Karpas-422 (cell line): ENCODE results near the gene KRTAP10-5. TPM values are rescaled to one million over a fixed set of nuclear protein-coding genes. Genes with fewer than 3 reads are reported as not detected.
"Not testable (repeated sequence)": the region's sequence is repeated elsewhere in the genome, so short reads cannot be mapped to it uniquely, and the experiment has no call there.

Experiments
- DNase-seq: peaks from one replicate; pipeline ENCODE4 v3.0.0-alpha.2; 2015
- H2AFZ ChIP-seq: fragments of 200-600 bp; sonication (generic); 2 replicates; pipeline ENCODE4 v1.6.1; 2014; ENCODE audit warnings: antibody characterized with exemption, low read length, mixed read lengths
- H3K27ac ChIP-seq: fragments of 200-600 bp; sonication (generic); 2 replicates; pipeline ENCODE4 v1.5.1; 2014; ENCODE audit warnings: mild to moderate bottlenecking, low read length, moderate library complexity
- H3K27me3 ChIP-seq: fragments of 200-600 bp; sonication (generic); 2 replicates; pipeline ENCODE4 v1.6.1; 2014; ENCODE audit warnings: low read length, mixed read lengths
- H3K36me3 ChIP-seq: fragments of 200-600 bp; sonication (generic); 2 replicates; pipeline ENCODE4 v1.6.1; 2014; ENCODE audit warnings: low read length, mixed read lengths; ENCODE audit not compliant: insufficient read depth
- H3K4me1 ChIP-seq: fragments of 200-600 bp; sonication (generic); 2 replicates; pipeline ENCODE4 v1.6.1; 2014; ENCODE audit warnings: mild to moderate bottlenecking, low read length, mixed read lengths
- H3K4me2 ChIP-seq: fragments of 200-600 bp; sonication (generic); 2 replicates; pipeline ENCODE4 v1.6.1; 2014; ENCODE audit warnings: low read length, low read depth, mild to moderate bottlenecking; ENCODE audit not compliant: poor library complexity, severe bottlenecking
- H3K4me3 ChIP-seq: fragments of 200-600 bp; sonication (generic); 2 replicates; pipeline ENCODE4 v1.5.1; 2014; ENCODE audit warnings: mild to moderate bottlenecking, antibody characterized with exemption, low read length, mixed read lengths
- H3K79me2 ChIP-seq: fragments of 200-600 bp; sonication (generic); 2 replicates; pipeline ENCODE4 v1.6.1; 2014; ENCODE audit warnings: mild to moderate bottlenecking, low read length, mixed read lengths
- H3K9ac ChIP-seq: fragments of 200-600 bp; sonication (generic); 2 replicates; pipeline ENCODE4 v1.6.0; 2014; ENCODE audit warnings: low read length
- H3K9me2 ChIP-seq: fragments of 200-600 bp; sonication (generic), shearing (Covaris generic); replicated peaks from 2 replicates; pipeline ENCODE4 v1.6.0; 2014; ENCODE audit warnings: mild to moderate bottlenecking, low read length, moderate library complexity; ENCODE audit not compliant: insufficient read depth
- H3K9me3 ChIP-seq: fragments of 300-700, 200-600 bp; sonication (generic); 2 replicates; pipeline ENCODE4 v1.6.1; 2014; ENCODE audit warnings: low read length, mixed read lengths
- H4K20me1 ChIP-seq: fragments of 200-600 bp; sonication (generic); 2 replicates; pipeline ENCODE4 v1.6.1; 2014; ENCODE audit warnings: mild to moderate bottlenecking, antibody characterized with exemption, low read length, low read depth; ENCODE audit not compliant: insufficient read depth
- total RNA-seq: library from RNA; depleted of rRNA; stranded (reverse); fragments of >200 nt; shearing (Covaris generic); gene quantifications from 2 replicates; pipeline ENCODE4 v1.2.3, GENCODE V29; 2014; ENCODE audit warnings: low replicate concordance; rRNA removed

KRTAP10-5 gene
- total RNA-seq = not detected in 2 replicates

GRCh38 chr21:44580231-44580821, at the start of gene KRTAP10-5:
KRTAP10-5 (minus strand) TSS chr21:44580604; CDS start chr21:44580578, 26 bp downstream.
- not testable (repeated sequence) for H2AFZ ChIP-seq, H4K20me1 ChIP-seq, H3K4me2 ChIP-seq, H3K4me1 ChIP-seq, H3K27ac ChIP-seq, DNase-seq, H3K27me3 ChIP-seq, H3K4me3 ChIP-seq, H3K9me2 ChIP-seq, H3K36me3 ChIP-seq, H3K79me2 ChIP-seq, H3K9me3 ChIP-seq, H3K9ac ChIP-seq

DNA sequence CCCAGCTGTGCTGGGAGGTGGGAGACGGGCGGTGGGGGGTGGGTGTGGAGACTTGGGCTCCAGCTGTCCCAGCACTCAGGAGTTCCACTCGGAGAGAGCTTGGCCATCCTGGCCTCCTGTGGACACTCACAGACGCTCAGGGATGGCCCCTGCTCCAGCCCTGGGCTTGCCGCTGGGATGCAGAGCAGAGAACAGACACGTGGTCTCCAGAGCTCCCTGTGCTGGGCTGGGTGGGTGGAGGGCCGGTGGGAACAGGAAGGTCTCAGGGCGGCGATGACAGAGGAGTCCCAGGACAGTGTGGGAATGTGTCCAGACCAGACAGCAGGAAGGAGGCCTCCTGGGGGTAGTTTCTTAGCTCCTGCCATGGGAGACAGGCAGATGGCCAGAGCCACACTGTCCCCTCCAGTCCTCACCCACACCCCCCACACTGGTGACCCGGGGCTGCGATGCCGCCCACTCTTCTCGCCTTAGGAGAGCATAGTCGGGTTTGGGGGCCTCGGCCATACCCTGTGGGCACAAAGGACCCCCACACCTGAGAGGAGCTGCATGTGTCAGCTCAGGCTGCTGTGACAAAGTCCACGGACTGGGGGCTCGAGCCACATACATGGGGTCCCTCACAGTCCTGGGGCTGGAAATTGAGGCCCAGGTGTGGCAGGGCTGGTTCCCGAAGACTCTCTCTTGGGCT, 48.4 kb upstream of the KRTAP10-5 start:
- DNase-seq = no peak
- 0 out of 2 replicates have a peak, but pooled peaks cover 3% of the 10 kb centered on the region for H3K36me3 ChIP-seq
- H3K4me2 ChIP-seq = no peak overlapping the region
- no peak overlapping the region for H3K9ac ChIP-seq
- H3K9me2 ChIP-seq = no peaks in the 10 kb centered on the region
- H3K27me3 ChIP-seq = no peaks in the 10 kb centered on the region
- H3K9me3 ChIP-seq = peaks cover 12% of the 10 kb centered on the region
- no peak overlapping the region for H3K27ac ChIP-seq
- no peaks in the 10 kb centered on the region for H4K20me1 ChIP-seq
- no peak overlapping the region for H2AFZ ChIP-seq
- no peaks in the 10 kb centered on the region for H3K4me1 ChIP-seq
- no peak overlapping the region for H3K4me3 ChIP-seq
- H3K79me2 ChIP-seq = no peaks in the 10 kb centered on the region

DNA sequence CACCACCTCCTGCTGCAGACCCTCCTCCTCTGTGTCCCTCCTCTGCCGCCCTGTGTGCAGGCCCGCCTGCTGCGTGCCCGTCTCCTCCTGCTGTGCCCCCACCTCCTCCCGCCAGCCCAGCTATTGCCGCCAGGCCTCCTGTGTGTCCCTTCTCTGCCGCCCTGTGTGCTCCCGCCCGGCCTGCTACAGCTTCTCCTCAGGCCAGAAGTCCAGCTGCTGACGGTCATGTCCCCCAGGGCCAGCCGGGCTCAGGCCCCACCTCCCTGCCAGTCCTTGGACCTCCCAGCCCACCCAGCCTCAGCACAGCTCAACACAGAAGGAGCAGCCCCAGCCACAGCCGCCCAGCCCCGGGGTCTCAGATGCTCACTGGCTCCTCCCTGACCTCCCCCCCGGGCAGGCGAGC, 47.4 kb upstream of the KRTAP10-5 start:
- not testable (repeated sequence) for H4K20me1 ChIP-seq, H3K4me3 ChIP-seq, DNase-seq, H3K27ac ChIP-seq, H3K36me3 ChIP-seq, H3K9ac ChIP-seq, H2AFZ ChIP-seq, H3K4me1 ChIP-seq, H3K4me2 ChIP-seq, H3K27me3 ChIP-seq, H3K9me2 ChIP-seq, H3K79me2 ChIP-seq
- H3K9me3 ChIP-seq = peaks cover 15% of the 10 kb centered on the region

DNA sequence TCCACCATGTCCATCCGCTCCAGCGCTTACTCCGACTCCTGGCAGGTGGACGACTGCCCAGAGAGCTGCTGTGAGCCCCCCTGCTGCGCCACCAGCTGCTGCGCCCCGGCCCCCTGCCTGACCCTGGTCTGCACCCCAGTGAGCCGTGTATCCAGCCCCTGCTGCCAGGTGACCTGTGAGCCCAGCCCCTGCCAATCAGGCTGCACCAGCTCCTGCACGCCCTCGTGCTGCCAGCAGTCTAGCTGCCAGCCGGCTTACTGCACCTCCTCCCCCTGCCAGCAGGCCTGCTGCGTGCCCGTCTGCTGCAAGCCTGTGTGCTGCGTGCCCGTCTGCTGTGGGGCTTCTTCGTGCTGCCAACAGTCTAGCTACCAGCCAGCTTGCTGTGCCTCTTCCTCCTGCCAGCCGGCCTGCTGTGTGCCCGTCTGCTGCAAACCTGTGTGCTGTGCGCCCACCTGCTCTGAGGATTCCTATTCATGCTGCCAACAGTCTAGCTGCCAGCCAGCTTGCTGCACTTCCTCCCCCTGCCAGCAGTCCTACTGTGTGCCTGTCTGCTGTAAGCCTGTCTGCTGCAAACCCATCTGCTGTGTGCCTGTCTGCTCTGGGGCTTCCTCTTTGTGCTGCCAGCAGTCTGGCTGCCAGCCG, 46.9 kb upstream of the KRTAP10-5 start:
- H3K9me3 ChIP-seq = peaks cover 15% of the 10 kb centered on the region
- not testable (repeated sequence) for H3K4me1 ChIP-seq, H3K36me3 ChIP-seq

DNA sequence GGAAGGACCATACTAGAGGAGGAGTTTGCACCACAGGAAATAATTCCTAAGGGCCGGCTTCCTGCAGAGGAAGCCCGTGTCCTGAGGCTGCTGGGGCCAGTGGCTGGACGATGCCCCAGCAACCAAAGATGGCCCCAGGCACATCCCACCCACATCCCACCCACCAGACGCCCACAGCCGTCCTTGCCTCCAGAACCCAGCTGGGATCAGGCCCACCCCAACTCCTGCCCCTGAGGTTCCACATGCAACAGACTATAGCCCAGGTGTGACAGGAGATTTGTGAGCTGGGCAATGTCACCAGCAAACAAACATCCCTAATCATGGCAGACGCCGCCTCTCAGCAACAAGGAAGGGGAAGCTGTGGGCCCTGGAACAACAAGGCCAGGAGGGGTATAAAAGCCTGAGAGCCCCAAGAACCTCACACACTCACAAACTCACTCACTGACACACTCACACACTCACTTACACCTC, 46.3 kb upstream of the KRTAP10-5 start, which contains the start of gene KRTAP10-9:
TSS of gene KRTAP10-9 (plus strand) at position 421 of the 471 bp plus-strand sequence. CDS start 79 bp downstream, outside the sequence.
- Histone ChIP-seq H2AFZ (no peak within 1 kb of the TSS), H3K9me3 (peaks cover 15% of the 10 kb centered on the region), H3K27me3 (no peaks in the 10 kb centered on the region), H4K20me1 (no peaks in the 10 kb centered on the region), H3K79me2 (no peaks in the 10 kb centered on the region), H3K4me3 (no peak within 1 kb of the TSS), H3K27ac (no peak within 1 kb of the TSS), H3K4me2 (no peak within 1 kb of the TSS), H3K4me1 (no peaks in the 10 kb centered on the region), H3K9me2 (no peaks in the 10 kb centered on the region), H3K36me3 (0 out of 2 replicates have a peak, but pooled peaks cover 3% of the 10 kb centered on the region), H3K9ac (no peak within 1 kb of the TSS)
- no peak for DNase-seq

More for the DNA sequence above, 46.9 kb upstream of the KRTAP10-5 start:
- not testable (repeated sequence) for H3K4me2 ChIP-seq, H3K27me3 ChIP-seq, H3K79me2 ChIP-seq, H3K4me3 ChIP-seq, H3K9ac ChIP-seq, DNase-seq, H3K9me2 ChIP-seq, H4K20me1 ChIP-seq, H3K27ac ChIP-seq, H2AFZ ChIP-seq

DNA sequence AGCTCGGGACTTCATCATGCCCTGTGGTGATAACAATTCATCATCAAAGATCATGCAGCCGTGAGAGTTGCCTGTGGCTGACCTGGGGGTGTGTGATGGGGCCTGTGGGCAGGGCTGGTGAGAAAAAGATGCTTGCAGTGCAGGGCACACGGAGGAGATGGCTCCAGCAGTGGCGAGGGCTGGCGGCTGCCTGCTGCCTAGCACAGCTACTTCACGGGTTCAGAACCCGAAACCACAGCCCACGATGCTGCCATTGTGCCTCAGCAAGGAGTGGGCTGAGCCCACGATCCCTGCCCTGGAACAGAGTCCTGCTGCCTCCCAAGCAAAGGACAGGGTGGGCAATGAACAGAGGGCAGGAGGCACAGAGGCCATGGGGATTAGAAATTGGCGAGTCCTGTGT, 45.9 kb upstream of the KRTAP10-5 start:
- Histone ChIP-seq H3K36me3 (0 out of 2 replicates have a peak, but pooled peaks cover 3% of the 10 kb centered on the region), H3K9ac (no peak overlapping the region), H2AFZ (no peak overlapping the region), H3K9me2 (no peaks in the 10 kb centered on the region), H3K4me1 (no peaks in the 10 kb centered on the region), H4K20me1 (no peaks in the 10 kb centered on the region), H3K27me3 (no peaks in the 10 kb centered on the region), H3K9me3 (peaks cover 15% of the 10 kb centered on the region), H3K27ac (no peak overlapping the region), H3K4me2 (no peak overlapping the region), H3K4me3 (no peak overlapping the region), H3K79me2 (no peaks in the 10 kb centered on the region)
- DNase-seq = no peak

- Histone ChIP-seq H2AFZ (no peak overlapping the region), H3K4me1 (no peaks in the 10 kb centered on the region), H4K20me1 (no peaks in the 10 kb centered on the region), H3K9me3 (peaks cover 10% of the 10 kb centered on the region), H3K9me2 (no peaks in the 10 kb centered on the region), H3K79me2 (no peaks in the 10 kb centered on the region), H3K4me2 (no peak overlapping the region), H3K9ac (no peak overlapping the region), H3K4me3 (no peak overlapping the region), H3K36me3 (0 out of 2 replicates have a peak, but pooled peaks cover 1% of the 10 kb centered on the region), H3K27ac (no peak overlapping the region), H3K27me3 (no peaks in the 10 kb centered on the region)
- no peak for DNase-seq
Observed at GRCh38 chr21:44625756-44626155, 45.4 kb upstream of the KRTAP10-5 start.

DNA sequence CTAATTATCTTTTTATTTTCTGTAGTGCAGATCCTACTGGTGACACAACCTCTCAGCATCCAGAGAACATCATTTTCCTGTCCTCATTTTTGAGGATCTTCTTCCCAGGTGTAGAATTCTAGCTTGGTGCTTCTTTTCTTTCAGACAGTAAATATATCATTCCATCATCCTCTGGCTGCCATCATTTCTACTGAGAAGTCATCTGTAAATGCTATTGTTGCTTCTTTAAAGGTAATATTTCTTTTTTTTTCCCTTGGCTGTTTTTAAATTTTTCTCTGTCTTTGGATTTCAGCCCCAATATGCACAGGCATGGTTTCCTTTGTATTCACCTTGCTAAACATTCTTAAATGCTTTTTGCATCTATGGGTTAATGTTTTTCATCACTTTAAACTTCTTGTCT, 43.2 kb upstream of the KRTAP10-5 start:
- Histone ChIP-seq H3K4me1 (peaks cover 4% of the 10 kb centered on the region), H3K4me3 (no peak overlapping the region), H3K36me3 (no peaks in the 10 kb centered on the region), H3K27me3 (no peaks in the 10 kb centered on the region), H3K4me2 (no peak overlapping the region), H3K9me2 (no peaks in the 10 kb centered on the region), H4K20me1 (no peaks in the 10 kb centered on the region), H2AFZ (no peak overlapping the region), H3K79me2 (no peaks in the 10 kb centered on the region), H3K27ac (no peak overlapping the region), H3K9me3 (peaks cover 4% of the 10 kb centered on the region; the same call in 1 of the 2 replicates), H3K9ac (no peak overlapping the region)
- DNase-seq = no peak
